WERI-Rb-1 (cell line): ENCODE data around the gene DRD2.

ENCODE experiments used
- DNase-seq: peaks from one replicate; pipeline ENCODE4 v3.0.0-alpha.2; 2020
- H3K27ac ChIP-seq: fragments of 250-450 bp; sonication (Bioruptor Pico); 2 replicates; pipeline ENCODE4 v1.5.1; 2020; ENCODE audit warnings: mild to moderate bottlenecking, moderate library complexity
- H3K27me3 ChIP-seq: fragments of 250-450 bp; sonication (Bioruptor Pico); 2 replicates; pipeline ENCODE4 v1.5.1; 2021; ENCODE audit warnings: mild to moderate bottlenecking, low read depth, moderate library complexity; ENCODE audit not compliant: insufficient read depth, severe bottlenecking
- H3K36me3 ChIP-seq: fragments of 250-450 bp; sonication (Bioruptor Pico); 2 replicates; pipeline ENCODE4 v1.5.1; 2020; ENCODE audit warnings: mild to moderate bottlenecking, moderate library complexity
- H3K4me3 ChIP-seq: 2 replicates; pipeline ENCODE4 v1.5.1; 2011; ENCODE audit warnings: low read depth, mild to moderate bottlenecking, control low read depth, low read length
- H3K9me3 ChIP-seq: fragments of 250-450 bp; sonication (Bioruptor Pico); 2 replicates; pipeline ENCODE4 v1.5.1; 2021; ENCODE audit warnings: mild to moderate bottlenecking, moderate library complexity; ENCODE audit not compliant: severe bottlenecking
- CTCF ChIP-seq: IDR thresholded peaks from 2 replicates; pipeline ENCODE4 v1.5.1; 2011; ENCODE audit warnings: low read depth, mild to moderate bottlenecking, control low read depth, inconsistent platforms, low read length

DRD2 gene

GRCh38 chr11:113493206-113493605 lies 18.0 kb upstream of the DRD2 start:
- TF ChIP-seq CTCF: no peak
- no peaks in the 10 kb centered on the region for H3K36me3 ChIP-seq

GRCh38 chr11:113488931-113489351 lies 13.7 kb upstream of the DRD2 start:
- no peak for DNase-seq
- no peak overlapping the region for H3K4me3 ChIP-seq
- H3K27ac ChIP-seq: no peak overlapping the region
- no peaks in the 10 kb centered on the region for H3K36me3 ChIP-seq
- H3K9me3 ChIP-seq: no peaks in the 10 kb centered on the region
- no peaks in the 10 kb centered on the region for H3K27me3 ChIP-seq
- TF ChIP-seq CTCF: no peak

More at GRCh38 chr11:113493206-113493605, 18.0 kb upstream of the DRD2 start:
- Histone ChIP-seq H3K27me3 (no peaks in the 10 kb centered on the region), H3K27ac (no peak overlapping the region), H3K9me3 (no peaks in the 10 kb centered on the region), H3K4me3 (no peak overlapping the region)
- DNase-seq: no peak

- H3K27ac ChIP-seq: no peak overlapping the region
- no peaks in the 10 kb centered on the region for H3K9me3 ChIP-seq
- no peaks in the 10 kb centered on the region for H3K27me3 ChIP-seq
- no peak for TF ChIP-seq CTCF
- no peaks in the 10 kb centered on the region for H3K36me3 ChIP-seq
- H3K4me3 ChIP-seq: no peak overlapping the region
- DNase-seq: no peak
These were observed 12.4 kb upstream of the DRD2 start for GRCh38 chr11:113487622-113488021.

DNA sequence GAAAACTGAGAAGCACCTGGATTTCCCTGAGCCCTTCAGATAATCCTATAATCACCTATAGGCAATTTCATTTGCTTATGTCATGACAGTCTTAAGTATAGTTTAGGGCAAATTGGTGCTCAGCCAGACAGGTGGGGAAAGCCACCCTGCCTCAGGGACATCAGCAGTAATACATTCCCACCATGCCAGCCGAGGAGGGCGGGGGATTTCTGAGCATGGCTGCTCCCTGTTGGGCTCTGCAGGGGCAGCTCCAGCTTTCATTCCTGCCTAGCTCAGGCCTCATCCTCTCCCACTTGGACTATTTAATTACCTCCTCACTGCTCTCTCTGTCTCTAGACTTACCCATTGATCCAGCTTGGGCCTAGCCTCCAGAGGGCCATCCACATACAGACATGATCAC lies 9.0 kb upstream of the DRD2 start:
- TF ChIP-seq CTCF: no peak
- Histone ChIP-seq H3K27ac (peak overlapping the region; percentile 39), H3K4me3 (no peak overlapping the region), H3K9me3 (no peaks in the 10 kb centered on the region), H3K36me3 (no peaks in the 10 kb centered on the region), H3K27me3 (no peaks in the 10 kb centered on the region)
- DNase-seq: peak; percentile 89

DNA sequence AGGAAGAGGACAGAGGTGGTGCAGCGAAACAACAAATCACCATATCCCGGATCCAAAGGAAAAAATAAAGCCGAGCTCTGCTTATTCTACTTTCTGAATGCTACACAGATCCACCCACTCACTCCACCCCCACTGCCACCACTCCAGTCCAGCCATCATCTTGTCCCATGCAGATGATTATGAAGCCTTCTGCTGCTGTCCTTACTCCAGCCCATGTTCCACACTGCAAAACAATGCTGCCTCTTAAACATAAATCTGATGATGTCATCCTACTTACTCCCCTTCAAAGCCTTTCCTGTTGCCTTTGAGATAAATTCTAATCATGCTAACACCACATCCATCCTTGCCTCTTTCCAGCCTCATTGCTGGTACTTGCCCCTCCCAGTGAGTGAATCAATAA lies 6.5 kb upstream of the DRD2 start:
- H3K27me3 ChIP-seq: no peaks in the 10 kb centered on the region
- no peaks in the 10 kb centered on the region for H3K36me3 ChIP-seq
- H3K27ac ChIP-seq: no peak overlapping the region
- no peak overlapping the region for H3K4me3 ChIP-seq
- peak; percentile 41 for DNase-seq
- H3K9me3 ChIP-seq: no peaks in the 10 kb centered on the region
- TF ChIP-seq CTCF: no peak

GRCh38 chr11:113481226-113481625 lies 6.0 kb upstream of the DRD2 start:
- Histone ChIP-seq H3K36me3 (no peaks in the 10 kb centered on the region), H3K27ac (no peak overlapping the region), H3K27me3 (no peaks in the 10 kb centered on the region), H3K4me3 (no peak overlapping the region), H3K9me3 (no peaks in the 10 kb centered on the region)
- no peak for TF ChIP-seq CTCF
- no peak for DNase-seq
